H1 (cell line): ENCODE measurements around the gene INPP5J. TPM values are rescaled to one million over a fixed set of nuclear protein-coding genes. Genes with fewer than 3 reads are reported as not detected.

Source experiments
- CTCF ChIA-PET: fragments of 300-600 bp; sonication (Branson Sonifier 250); formaldehyde crosslinking; loops from one replicate; lab custom pipeline; 2021; ENCODE audit not compliant: partially characterized antibody; lab: Charles Lee
- POLR2A ChIA-PET: fragments of 300-600 bp; sonication (Branson Sonifier 250); formaldehyde crosslinking; loops from one replicate; lab custom pipeline; 2021; ENCODE audit warnings: inconsistent platforms; ENCODE audit not compliant: partially characterized antibody; lab: Charles Lee
- DNase-seq, 2 experiments: peaks; one replicate each; pipeline versions ENCODE4 v3.0.0 to v3.0.0-alpha.2; 2010 to 2022; ENCODE audit warnings: low spot score in 2 of 2, low read depth in 1 of 2, mixed read lengths in 1 of 2
- FAIRE-seq: peaks from 2 replicates; lab custom pipeline; 2011; peaks lifted over from hg19 to GRCh38; lab: Jason Lieb, UNC
- H2AFZ ChIP-seq: 2 replicates; pipeline ENCODE4 v1.8.1; 2012; ENCODE audit warnings: low read length, inconsistent platforms
- H2AK5ac ChIP-seq: 2 replicates; pipeline ENCODE4 v1.6.1; 2013; ENCODE audit warnings: low read depth, low read length
- H2BK120ac ChIP-seq: replicated peaks from 2 replicates; pipeline ENCODE3; 2013; ENCODE audit warnings: low read depth, low read length, inconsistent platforms
- H2BK12ac ChIP-seq: 2 replicates; pipeline ENCODE4 v1.6.1; 2013; ENCODE audit warnings: low read depth, low read length
- H2BK15ac ChIP-seq: 2 replicates; pipeline ENCODE4 v1.6.1; 2013; ENCODE audit warnings: low read length
- H2BK20ac ChIP-seq: 2 replicates; pipeline ENCODE4 v1.6.1; 2013; ENCODE audit warnings: low read length
- H2BK5ac ChIP-seq: 2 replicates; pipeline ENCODE4 v1.6.1; 2013; ENCODE audit warnings: low read depth, low read length
- H3K14ac ChIP-seq: 2 replicates; pipeline ENCODE4 v1.6.1; 2013; ENCODE audit warnings: inconsistent platforms; ENCODE audit not compliant: insufficient read length
- H3K18ac ChIP-seq: 2 replicates; pipeline ENCODE4 v1.6.1; 2013; ENCODE audit warnings: low read length; ENCODE audit errors: extremely low read depth
- H3K23ac ChIP-seq: 2 replicates; pipeline ENCODE4 v1.6.1; 2013; ENCODE audit warnings: inconsistent platforms; ENCODE audit not compliant: insufficient read length
- H3K23me2 ChIP-seq: 2 replicates; pipeline ENCODE4 v1.6.1; 2013; ENCODE audit warnings: low read depth, low read length
- H3K27ac ChIP-seq: 2 replicates; pipeline ENCODE4 v1.6.1; 2011; ENCODE audit warnings: low read depth, low read length, inconsistent platforms
- H3K27me3 ChIP-seq, 4 experiments: replicated peaks in 1 of 4; 1 replicate in 1 of 4; 2 replicates in 3 of 4; pipeline versions ENCODE4 v1.6.1 to v1.8.1; 2011 to 2013; ENCODE audit warnings: low read length in 3 of 4, mild to moderate bottlenecking in 3 of 4, inconsistent platforms in 2 of 4, mixed read lengths in 2 of 4, moderate library complexity in 1 of 4; ENCODE audit not compliant: control insufficient read depth in 3 of 4, insufficient read depth in 3 of 4; ENCODE audit errors: extremely low read depth in 1 of 4
- H3K36me3 ChIP-seq, 4 experiments: 2 replicates each; pipeline versions ENCODE4 v1.6.1 to v1.8.1; 2011 to 2013; ENCODE audit warnings: mild to moderate bottlenecking in 4 of 4, low read length in 3 of 4, moderate library complexity in 2 of 4, control low read depth in 1 of 4, inconsistent platforms in 1 of 4; ENCODE audit not compliant: insufficient read depth in 4 of 4, control insufficient read depth in 2 of 4
- H3K4ac ChIP-seq: replicated peaks from 2 replicates; pipeline ENCODE3; 2013; ENCODE audit warnings: low read length, low read depth, mixed read lengths, inconsistent platforms; ENCODE audit not compliant: insufficient read length
- H3K4me1 ChIP-seq, 4 experiments: replicated peaks in 1 of 4; 1 replicate in 1 of 4; 2 replicates in 3 of 4; pipeline versions ENCODE4 v1.6.1 to v1.8.1; 2011 to 2013; ENCODE audit warnings: low read length in 3 of 4, inconsistent platforms in 2 of 4, mixed read lengths in 1 of 4; ENCODE audit not compliant: insufficient read depth in 4 of 4, control insufficient read depth in 3 of 4
- H3K4me2 ChIP-seq, 2 experiments: 2 replicates each; pipeline versions ENCODE4 v1.6.1 to v1.8.1; 2011 to 2013; ENCODE audit warnings: low read depth in 2 of 2, low read length in 2 of 2, control low read depth in 1 of 2, inconsistent platforms in 1 of 2, mild to moderate bottlenecking in 1 of 2; ENCODE audit not compliant: insufficient read depth in 1 of 2
- H3K4me3 ChIP-seq, 4 experiments: fragments of 200-600, 300-600 bp in 1 of 4; sonication (generic), shearing (Covaris generic), sonication (Bioruptor Twin) in 1 of 4; 2 replicates each; pipeline versions ENCODE4 v1.5.1 to v1.8.1; 2011 to 2016; ENCODE audit warnings: low read length in 4 of 4, low read depth in 3 of 4, control low read depth in 2 of 4, inconsistent platforms in 2 of 4, mild to moderate bottlenecking in 2 of 4, mixed read lengths in 1 of 4, moderate library complexity in 1 of 4; ENCODE audit not compliant: insufficient read depth in 2 of 4; ENCODE audit errors: extremely low read depth in 1 of 4
- H3K56ac ChIP-seq: replicated peaks from 2 replicates; pipeline ENCODE3; 2013; ENCODE audit warnings: low read depth, mild to moderate bottlenecking, mixed read lengths, low read length, inconsistent platforms; ENCODE audit not compliant: insufficient read length
- H3K79me1 ChIP-seq: 2 replicates; pipeline ENCODE4 v1.6.1; 2013; ENCODE audit warnings: low read depth, low read length, control low read depth
- H3K79me2 ChIP-seq, 2 experiments: 2 replicates each; pipeline versions ENCODE4 v1.6.1 to v1.8.1; 2012 to 2013; ENCODE audit warnings: low read length in 2 of 2, mild to moderate bottlenecking in 2 of 2, inconsistent platforms in 1 of 2; ENCODE audit not compliant: insufficient read depth in 2 of 2, control insufficient read depth in 1 of 2
- H3K9ac ChIP-seq, 4 experiments: replicated peaks in 1 of 4; 1 replicate in 1 of 4; 2 replicates in 3 of 4; pipeline versions ENCODE4 v1.6.1 to v1.8.1; 2011 to 2013; ENCODE audit warnings: low read depth in 3 of 4, low read length in 3 of 4, control low read depth in 2 of 4, mild to moderate bottlenecking in 2 of 4, moderate library complexity in 2 of 4, inconsistent platforms in 1 of 4; ENCODE audit errors: extremely low read depth in 1 of 4
- H3K9me3 ChIP-seq, 2 experiments: 2 replicates each; pipeline versions ENCODE4 v1.6.1 to v1.8.1; 2012 to 2013; ENCODE audit warnings: mild to moderate bottlenecking in 2 of 2, moderate library complexity in 2 of 2, control low read depth in 1 of 2, inconsistent platforms in 1 of 2, low read depth in 1 of 2, low read length in 1 of 2, mixed read lengths in 1 of 2; ENCODE audit not compliant: insufficient read depth in 2 of 2
- H4K20me1 ChIP-seq, 2 experiments: replicated peaks in 1 of 2; 2 replicates each; pipeline versions ENCODE3 to v1.8.1; 2011 to 2013; ENCODE audit warnings: inconsistent platforms in 2 of 2, low read length in 2 of 2, mild to moderate bottlenecking in 1 of 2; ENCODE audit not compliant: insufficient read depth in 2 of 2, control insufficient read depth in 1 of 2
- H4K5ac ChIP-seq: 2 replicates; pipeline ENCODE4 v1.6.1; 2013; ENCODE audit warnings: low read length, low read depth, mixed read lengths, inconsistent platforms; ENCODE audit not compliant: insufficient read length
- H4K8ac ChIP-seq: 2 replicates; pipeline ENCODE4 v1.8.0; 2013; ENCODE audit warnings: mild to moderate bottlenecking, moderate library complexity, low read length, inconsistent platforms; ENCODE audit not compliant: insufficient read depth; ENCODE audit errors: extremely low read depth
- H4K91ac ChIP-seq: replicated peaks from 2 replicates; pipeline ENCODE3; 2013; ENCODE audit warnings: low read length, mixed read lengths, inconsistent platforms; ENCODE audit not compliant: insufficient read length
- CHD2 ChIP-seq: IDR thresholded peaks from 2 replicates; pipeline ENCODE4 v1.6.1; 2012; ENCODE audit warnings: low read length, improper control_type of control experiment
- PHF8 ChIP-seq: fragments of 200-600 bp; sonication (generic); conservative IDR thresholded peaks from 2 replicates; pipeline ENCODE4 v1.7.1; 2012; ENCODE audit warnings: low read depth, mild to moderate bottlenecking, inconsistent platforms, low read length, moderate library complexity
- RBBP5 ChIP-seq: IDR thresholded peaks from 2 replicates; pipeline ENCODE4 v1.7.1; 2012; ENCODE audit warnings: low read depth, mild to moderate bottlenecking, inconsistent platforms, low read length, moderate library complexity, borderline replicate concordance
- SIN3A ChIP-seq, 2 experiments: IDR thresholded peaks in 1 of 2; conservative IDR thresholded peaks in 1 of 2; 2 replicates each; pipeline ENCODE4 v1.6.1; 2011 to 2012; ENCODE audit warnings: low read length in 2 of 2, improper control_type of control experiment in 1 of 2, low read depth in 1 of 2, mild to moderate bottlenecking in 1 of 2
- SP4 ChIP-seq: IDR thresholded peaks from 2 replicates; pipeline ENCODE4 v1.6.1; 2012; ENCODE audit warnings: low read length, inconsistent platforms
- USF2 ChIP-seq: IDR thresholded peaks from 2 replicates; pipeline ENCODE4 v1.6.1; 2011; ENCODE audit warnings: low read length, improper control_type of control experiment
- WGBS, 2 experiments: shearing (Covaris generic) in 1 of 2; methylation state at CpG; one replicate each; pipeline versions ENCODE4 v1.1.6 to v1.1.7; 2013 to 2015; ENCODE audit warnings: low lambda C conversion rate in 2 of 2, mixed read lengths in 2 of 2, inconsistent platforms in 1 of 2, low coverage in 1 of 2, missing lambda C conversion rate in 1 of 2; ENCODE audit not compliant: insufficient replicate concordance in 2 of 2, insufficient coverage in 1 of 2, insufficient read length in 1 of 2; ENCODE audit errors: extremely low coverage in 1 of 2, missing lambda C conversion rate in 1 of 2; 5-methylcytosine and 5-hydroxymethylcytosine counted together
- polyA plus RNA-seq, 7 experiments: library from polyadenylated mRNA; depleted of rRNA in 3 of 7; stranded (reverse) in 5 of 7; unstranded in 2 of 7; fragments of >200 nt in 5 of 7; fragments of 200-250 nt in 2 of 7; gene quantifications; 1 replicate in 5 of 7; 2 replicates in 1 of 7; 4 replicates in 1 of 7; pipeline versions ENCODE4 v1.2.1 to v1.2.3, GENCODE V29; 2011 to 2013; ENCODE audit warnings: missing spikeins in 2 of 7, mixed read lengths in 2 of 7
- total RNA-seq: library from RNA; stranded (reverse); fragmentation: NEBNext Ultra II Directional; extraction: Animal tissue kit (Norgen Biotek cat#: 25700); gene quantifications from 2 replicates; pipeline ENCODE4 v1.2.1, GENCODE V29; 2021

INPP5J gene
- total and polyA plus RNA-seq, 2 of the 8 experiments (the other 6 are each of a cell fraction or from before 2014, with no cell fraction given): 5.4 to 6.0 TPM

GRCh38 chr22:31130873-31131272 lies 8.1 kb downstream of the INPP5J start:
- Histone ChIP-seq H2BK15ac (no peak overlapping the region), H3K18ac (no peak overlapping the region), H4K8ac (no peak overlapping the region; the same call in 1 of the 2 replicates), H3K23me2 (no peaks in the 10 kb centered on the region; the same call in 1 of the 2 replicates), H3K27ac (no peak overlapping the region), H2AK5ac (no peak overlapping the region), H3K4me1 (peaks cover 0 to 20% (median 7%) of the 10 kb centered on the region in 4 experiments; a peak in 6 of 7 replicates), H3K23ac (no peak overlapping the region), H2BK5ac (no peak overlapping the region), H3K56ac (no peak overlapping the region), H2AFZ (no peak overlapping the region), H4K91ac (no peak overlapping the region), H4K20me1 (peaks cover 0 to 9% of the 10 kb centered on the region in 2 experiments), H3K36me3 (peaks cover 4 to 16% (median 14%) of the 10 kb centered on the region in 4 experiments; a peak in 7 of 8 replicates), H4K5ac (no peak overlapping the region), H3K79me2 (no peaks in the 10 kb centered on the region), H3K79me1 (no peaks in the 10 kb centered on the region), H3K4me3 (no peak overlapping the region), H3K27me3 (no peaks in the 10 kb centered on the region), H2BK120ac (no peak overlapping the region), H2BK12ac (no peak overlapping the region), H3K9ac (no peak overlapping the region), H2BK20ac (no peak overlapping the region), H3K9me3 (no peaks in the 10 kb centered on the region), H3K14ac (no peak overlapping the region), H3K4me2 (no peak overlapping the region), H3K4ac (no peak overlapping the region)
- no peak for DNase-seq
- WGBS, 2 experiments: 81% methylated on average over 2 of the region's 2 CpGs; no CpG with 5 or more reads in 1 of the 2 experiments
- CTCF ChIA-PET: interaction anchor here (0.6 to 1.4 kb wide), 7 partner anchors 9 to 155 kb away, joined by 3 to 4 read pairs (median 3); partner anchors contain the start of gene PLA2G3
- TF ChIP-seq PHF8 (no peak), SIN3A (conservative IDR thresholded peaks at IDR 0.05 in 1 of 2, IDR thresholded peaks at IDR 0.05 in 1 of 2; ENCODE audit: low read depth in 1 of 2, low read length in 2 of 2) (no peak), RBBP5 (no peak), CHD2 (no peak), USF2 (no peak), SP4 (no peak)
- FAIRE-seq: no peak
- POLR2A ChIA-PET: interaction anchor here (2.9 kb wide), 1 partner anchor 9 kb away, joined by 12 read pairs; the partner anchor contains the start of gene PLA2G3
